K562 (cell line): ENCODE data around the gene MRPL52. TPM values are rescaled to one million over a fixed set of nuclear protein-coding genes. Genes with fewer than 3 reads are reported as not detected.

Experiments
- ADNP ChIP-seq: fragments of 200-800 bp; sonication (Bioruptor generic); IDR thresholded peaks from 2 replicates; pipeline ENCODE4 v1.6.1; 2016; ENCODE audit warnings: missing genetic modification characterization, missing compliant biosample characterization
- ARID1B ChIP-seq: fragments of 450-650 bp; IDR thresholded peaks from 2 replicates; pipeline ENCODE4 v1.6.1; 2016; ENCODE audit warnings: antibody characterized with exemption, mild to moderate bottlenecking, inconsistent platforms
- EGR1 ChIP-seq: fragments of 450-650 bp; conservative IDR thresholded peaks from 2 replicates; pipeline ENCODE4 v1.6.1; 2017; ENCODE audit warnings: mild to moderate bottlenecking
- ELF2 ChIP-seq: fragments of 250-450 bp; sonication (Bioruptor Pico); IDR thresholded peaks from 2 replicates; pipeline ENCODE4 v1.5.0; 2021; ENCODE audit warnings: mild to moderate bottlenecking
- EP400 ChIP-seq: fragments of 450-650 bp; IDR thresholded peaks from 2 replicates; pipeline ENCODE4 v1.6.1; 2017; ENCODE audit warnings: antibody characterized with exemption, mild to moderate bottlenecking, moderate library complexity
- ESRRB ChIP-seq: fragments of 250-450 bp; sonication (Bioruptor Pico); IDR thresholded peaks from 2 replicates; pipeline ENCODE4 v1.5.0; 2020; ENCODE audit warnings: mild to moderate bottlenecking, moderate library complexity, borderline replicate concordance
- ETS2 ChIP-seq: IDR thresholded peaks from 2 replicates; pipeline ENCODE4 v1.6.1; 2016; ENCODE audit warnings: borderline replicate concordance, missing genetic modification characterization, mild to moderate bottlenecking, moderate library complexity, missing compliant biosample characterization; ENCODE audit not compliant: poor library complexity, severe bottlenecking
- FOS ChIP-seq: IDR thresholded peaks from 3 replicates; pipeline ENCODE4 v1.6.1; 2011; ENCODE audit not compliant: insufficient read length; ENCODE audit errors: extremely low read depth
- LEF1 ChIP-seq: fragments of 450-650 bp; IDR thresholded peaks from 2 replicates; pipeline ENCODE4 v1.6.1; 2016; ENCODE audit warnings: mild to moderate bottlenecking
- NFXL1 ChIP-seq: fragments of 450-650 bp; formaldehyde crosslinking; IDR thresholded peaks from 2 replicates; pipeline ENCODE4 v1.4.0; 2021; ENCODE audit warnings: mild to moderate bottlenecking
- NR3C1 ChIP-seq: sonication (generic); formaldehyde crosslinking; IDR thresholded peaks from 2 replicates; pipeline ENCODE4 v1.8.1; 2022; ENCODE audit warnings: missing genetic modification reagents
- PHB2 ChIP-seq: fragments of 450-650 bp; IDR thresholded peaks from 2 replicates; pipeline ENCODE4 v1.6.1; 2017; ENCODE audit warnings: low read depth
- SMARCB1 ChIP-seq: IDR thresholded peaks from 2 replicates; pipeline ENCODE4 v1.6.1; 2011; ENCODE audit warnings: improper control_type of control experiment, low read depth; ENCODE audit not compliant: insufficient read length
- SRSF7 ChIP-seq: fragments of 200-400 bp; formaldehyde crosslinking; optimal IDR thresholded peaks from 2 replicates; pipeline ENCODE3; 2017; ENCODE audit warnings: mild to moderate bottlenecking, low read depth, low read length
- WHSC1 ChIP-seq: IDR thresholded peaks from one replicate; pipeline ENCODE4 v1.6.1; 2012; ENCODE audit warnings: low read length, control low read depth, inconsistent platforms
- ZBTB1 ChIP-seq: sonication (generic); formaldehyde crosslinking; IDR thresholded peaks from 2 replicates; pipeline ENCODE4 v1.8.1; 2023; ENCODE audit warnings: missing genetic modification reagents, low read depth, mild to moderate bottlenecking, borderline replicate concordance
- ZNF316 ChIP-seq: fragments of 450-650 bp; IDR thresholded peaks from 2 replicates; pipeline ENCODE4 v1.6.1; 2016
- ZNF592 ChIP-seq: fragments of 450-650 bp; IDR thresholded peaks from 2 replicates; pipeline ENCODE4 v1.6.1; 2017; ENCODE audit warnings: antibody characterized with exemption, mild to moderate bottlenecking
- ZNF717 ChIP-seq: fragments of 250-450 bp; sonication (Bioruptor Pico); IDR thresholded peaks from 2 replicates; pipeline ENCODE4 v1.5.0; 2021
- ZNF75A ChIP-seq: fragments of 450-650 bp; formaldehyde crosslinking; IDR thresholded peaks from 2 replicates; pipeline ENCODE4 v1.4.0; 2020; ENCODE audit warnings: mild to moderate bottlenecking
- polyA plus RNA-seq, 8 experiments: library from polyadenylated mRNA; depleted of rRNA in 4 of 8; stranded (reverse) in 5 of 8; unstranded in 3 of 8; fragments of >200 nt; fragmentation: Nextera tagmentation in 2 of 8; fragmentation: Illumina TruSeq in 1 of 8; extraction: Ambion mirVana in 2 of 8; extraction: Trizol in 1 of 8; gene quantifications; 2 replicates each; pipeline versions ENCODE4 v1.2.1 to v1.2.3, GENCODE V29; 2011 to 2014; ENCODE audit warnings: inconsistent platforms in 1 of 8, missing spikeins in 1 of 8
- total RNA-seq, 7 experiments: library from RNA; depleted of rRNA in 6 of 7; stranded (reverse); fragments of >200 nt in 6 of 7; fragmentation: Illumina TruSeq in 2 of 7; extraction: Trizol in 2 of 7; gene quantifications; 2 replicates each; pipeline versions ENCODE4 v1.2.1 to v1.2.3, GENCODE V29; 2011 to 2021; ENCODE audit warnings: low replicate concordance in 1 of 7
- TF ChIP-seq, protein P1 (sequence below): fragments of 250-450 bp; sonication (Bioruptor Pico); IDR thresholded peaks from 2 replicates; pipeline ENCODE4 v1.4.0; 2020; ENCODE audit warnings: borderline replicate concordance
- TF ChIP-seq, protein P2 (sequence below): fragments of 250-450 bp; sonication (Bioruptor Pico); IDR thresholded peaks from 2 replicates; pipeline ENCODE4 v1.5.0; 2021
- TF ChIP-seq, protein P3 (sequence below): sonication (generic); formaldehyde crosslinking; IDR thresholded peaks from 2 replicates; pipeline ENCODE4 v1.8.1; 2023; ENCODE audit warnings: mild to moderate bottlenecking, missing genetic modification reagents, moderate library complexity

Gene MRPL52
- total and polyA plus RNA-seq, 9 of the 15 experiments (the other 6 are each of a cell fraction or from before 2014, with no cell fraction given) = 56.5 to 213 (median 168) TPM

DNA sequence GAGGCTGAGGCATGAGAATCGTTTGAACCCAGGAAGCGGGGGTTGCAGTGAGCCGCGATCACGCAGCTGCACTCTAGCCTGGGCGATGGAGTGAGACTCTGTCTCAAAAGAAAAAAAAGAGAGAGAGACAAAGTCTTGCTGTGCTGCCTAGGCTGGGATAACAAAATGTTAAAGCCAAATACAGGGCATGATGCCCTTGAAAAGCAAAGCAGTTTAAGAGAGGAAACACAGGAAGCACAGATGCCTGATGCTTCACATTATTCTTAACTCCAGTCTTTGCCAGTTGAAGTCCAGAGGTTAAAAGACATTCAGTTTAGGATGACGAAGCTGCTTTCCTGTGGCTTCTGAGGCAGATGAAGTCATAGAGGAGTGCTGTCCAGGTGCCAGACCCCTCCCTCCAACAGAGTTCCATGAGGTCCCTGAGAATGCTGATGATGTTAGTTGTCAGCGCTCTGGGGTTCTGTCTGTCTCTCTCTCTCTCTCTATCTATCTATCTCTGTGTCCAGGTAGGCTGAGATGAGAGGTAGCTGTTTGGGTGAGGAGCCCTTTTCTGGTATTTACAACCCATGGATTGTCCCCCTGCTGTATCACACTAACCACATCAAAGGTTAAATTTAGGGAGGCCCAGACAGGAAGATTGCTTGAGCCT, 4.9 kb upstream of the MRPL52 start (continued):
- TF ChIP-seq ARID1B = peak; percentile 61
- no peak for TF ChIP-seq SMARCB1
- TF ChIP-seq, protein P1, sequence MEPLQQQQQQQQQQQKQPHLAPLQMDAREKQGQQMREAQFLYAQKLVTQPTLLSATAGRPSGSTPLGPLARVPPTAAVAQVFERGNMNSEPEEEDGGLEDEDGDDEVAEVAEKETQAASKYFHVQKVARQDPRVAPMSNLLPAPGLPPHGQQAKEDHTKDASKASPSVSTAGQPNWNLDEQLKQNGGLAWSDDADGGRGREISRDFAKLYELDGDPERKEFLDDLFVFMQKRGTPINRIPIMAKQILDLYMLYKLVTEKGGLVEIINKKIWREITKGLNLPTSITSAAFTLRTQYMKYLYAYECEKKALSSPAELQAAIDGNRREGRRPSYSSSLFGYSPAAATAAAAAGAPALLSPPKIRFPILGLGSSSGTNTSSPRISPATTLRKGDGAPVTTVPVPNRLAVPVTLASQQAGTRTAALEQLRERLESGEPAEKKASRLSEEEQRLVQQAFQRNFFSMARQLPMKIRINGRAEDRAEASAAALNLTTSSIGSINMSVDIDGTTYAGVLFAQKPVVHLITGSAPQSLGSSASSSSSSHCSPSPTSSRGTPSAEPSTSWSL (CRISPR knock-in tag) = no peak
- TF ChIP-seq EP400 = peak; percentile 62; the same call in 1 of the 2 replicates
- no peak for TF ChIP-seq FOS
- peak; percentile 92 for TF ChIP-seq ZNF316
- no peak for TF ChIP-seq EGR1
- TF ChIP-seq ELF2 = no peak
- TF ChIP-seq NR3C1 (CRISPR knock-in tag) = no peak
- TF ChIP-seq ADNP (tag) = no peak
- TF ChIP-seq WHSC1 = no peak
- TF ChIP-seq ETS2 (tag) = no peak
- peak; percentile 90 for TF ChIP-seq LEF1
- no peak for TF ChIP-seq ESRRB
- peak; percentile 77 for TF ChIP-seq ZNF592
- no peak for TF ChIP-seq PHB2
- TF ChIP-seq, protein P2, sequence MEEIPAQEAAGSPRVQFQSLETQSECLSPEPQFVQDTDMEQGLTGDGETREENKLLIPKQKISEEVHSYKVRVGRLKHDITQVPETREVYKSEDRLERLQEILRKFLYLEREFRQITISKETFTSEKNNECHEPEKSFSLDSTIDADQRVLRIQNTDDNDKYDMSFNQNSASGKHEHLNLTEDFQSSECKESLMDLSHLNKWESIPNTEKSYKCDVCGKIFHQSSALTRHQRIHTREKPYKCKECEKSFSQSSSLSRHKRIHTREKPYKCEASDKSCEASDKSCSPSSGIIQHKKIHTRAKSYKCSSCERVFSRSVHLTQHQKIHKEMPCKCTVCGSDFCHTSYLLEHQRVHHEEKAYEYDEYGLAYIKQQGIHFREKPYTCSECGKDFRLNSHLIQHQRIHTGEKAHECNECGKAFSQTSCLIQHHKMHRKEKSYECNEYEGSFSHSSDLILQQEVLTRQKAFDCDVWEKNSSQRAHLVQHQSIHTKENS (CRISPR knock-in tag) = no peak
- TF ChIP-seq, protein P3, sequence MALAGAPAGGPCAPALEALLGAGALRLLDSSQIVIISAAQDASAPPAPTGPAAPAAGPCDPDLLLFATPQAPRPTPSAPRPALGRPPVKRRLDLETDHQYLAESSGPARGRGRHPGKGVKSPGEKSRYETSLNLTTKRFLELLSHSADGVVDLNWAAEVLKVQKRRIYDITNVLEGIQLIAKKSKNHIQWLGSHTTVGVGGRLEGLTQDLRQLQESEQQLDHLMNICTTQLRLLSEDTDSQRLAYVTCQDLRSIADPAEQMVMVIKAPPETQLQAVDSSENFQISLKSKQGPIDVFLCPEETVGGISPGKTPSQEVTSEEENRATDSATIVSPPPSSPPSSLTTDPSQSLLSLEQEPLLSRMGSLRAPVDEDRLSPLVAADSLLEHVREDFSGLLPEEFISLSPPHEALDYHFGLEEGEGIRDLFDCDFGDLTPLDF (CRISPR knock-in tag) = peak; percentile 54; the same call in 1 of the 2 replicates
- TF ChIP-seq ZNF717 (CRISPR knock-in tag) = no peak
- TF ChIP-seq ZBTB1 = no peak
- no peak for TF ChIP-seq NFXL1
- no peak for TF ChIP-seq SRSF7
- no peak for TF ChIP-seq ZNF75A (CRISPR knock-in tag)
